ENCODE measurements around the gene ITPR1.

The ITPR1 gene

DNA sequence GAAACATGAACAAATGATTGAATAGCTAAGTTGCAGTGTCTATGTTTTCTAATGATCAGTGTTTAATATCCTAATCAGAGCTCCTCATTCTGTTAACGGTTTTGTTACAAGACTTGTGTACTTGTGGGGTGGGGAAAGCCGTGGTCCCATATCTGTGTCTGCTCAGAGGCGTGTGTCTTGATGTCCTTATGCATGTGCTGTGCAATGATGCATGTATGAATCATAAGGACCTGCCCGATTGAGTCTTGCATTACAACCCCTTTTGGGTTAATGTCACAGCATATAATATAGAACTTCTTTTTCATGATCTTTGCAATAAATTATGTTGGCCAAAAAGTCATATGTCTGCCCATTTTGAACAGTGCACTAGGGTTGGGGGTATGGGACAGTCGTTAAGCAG, 233.4 kb downstream of the ITPR1 start:
- no peak for FAIRE-seq

DNA sequence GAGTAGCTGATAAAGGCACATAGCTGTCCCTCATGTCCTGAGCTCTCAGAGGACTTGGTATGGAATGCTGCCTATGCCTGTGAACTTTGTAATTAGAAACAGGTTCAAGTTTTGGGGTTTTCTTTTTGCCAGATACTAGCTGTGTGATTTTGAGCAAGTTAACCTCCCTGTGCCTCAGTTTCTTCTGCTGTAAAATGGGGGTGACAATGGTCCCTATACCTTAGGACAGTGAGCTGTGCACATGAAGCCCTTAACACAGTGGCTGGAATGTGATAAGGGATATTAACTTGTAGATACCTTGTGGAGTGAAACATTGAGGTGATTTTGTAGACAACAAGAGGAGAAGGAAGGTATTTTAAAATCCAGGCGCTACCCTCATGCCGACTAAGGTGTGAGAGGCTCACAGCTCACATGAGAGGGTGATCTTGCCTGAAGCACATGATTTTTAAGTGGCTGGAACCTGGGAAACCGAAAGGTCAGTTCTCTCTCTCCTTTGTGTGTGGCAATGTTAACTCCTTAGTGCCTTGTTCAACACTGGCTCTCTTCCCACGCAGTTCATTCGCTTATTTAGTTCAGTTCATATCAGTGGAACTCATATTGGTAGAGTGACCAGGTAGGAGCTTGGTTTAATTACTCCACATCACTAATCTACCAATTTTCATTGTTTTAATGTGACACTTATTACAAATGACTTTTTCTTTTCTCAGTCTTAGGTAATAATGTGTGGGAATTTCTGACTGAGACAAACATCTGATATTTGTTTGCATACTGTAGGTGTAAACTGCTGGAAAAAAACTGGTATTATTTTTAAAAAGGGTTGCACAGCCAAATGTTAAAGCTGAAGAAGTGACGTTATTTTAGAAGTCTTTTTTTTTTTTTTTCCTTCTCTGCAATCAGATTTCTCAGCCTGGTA, 236.2 kb downstream of the ITPR1 start:
- FAIRE-seq, result no peak

DNA sequence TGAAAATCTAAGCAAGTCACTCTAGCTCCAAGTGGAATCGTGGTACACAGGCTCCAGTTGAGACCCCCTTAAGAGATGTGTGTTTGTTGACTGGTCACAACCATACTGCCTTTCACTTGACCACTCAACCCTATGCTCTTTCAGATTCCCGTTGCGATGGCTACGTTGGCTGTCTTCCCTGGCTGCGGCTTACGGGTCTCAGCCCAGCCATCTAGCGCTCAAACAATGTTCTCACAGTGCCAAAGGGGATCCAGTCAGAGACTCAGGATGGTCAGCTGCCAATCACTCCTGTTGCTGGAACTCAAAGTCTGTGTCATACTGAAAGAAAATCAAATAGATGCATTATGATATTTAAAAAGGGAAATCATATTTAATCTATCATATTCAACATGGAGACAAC, 237.6 kb downstream of the ITPR1 start:
- FAIRE-seq, result no peak

DNA sequence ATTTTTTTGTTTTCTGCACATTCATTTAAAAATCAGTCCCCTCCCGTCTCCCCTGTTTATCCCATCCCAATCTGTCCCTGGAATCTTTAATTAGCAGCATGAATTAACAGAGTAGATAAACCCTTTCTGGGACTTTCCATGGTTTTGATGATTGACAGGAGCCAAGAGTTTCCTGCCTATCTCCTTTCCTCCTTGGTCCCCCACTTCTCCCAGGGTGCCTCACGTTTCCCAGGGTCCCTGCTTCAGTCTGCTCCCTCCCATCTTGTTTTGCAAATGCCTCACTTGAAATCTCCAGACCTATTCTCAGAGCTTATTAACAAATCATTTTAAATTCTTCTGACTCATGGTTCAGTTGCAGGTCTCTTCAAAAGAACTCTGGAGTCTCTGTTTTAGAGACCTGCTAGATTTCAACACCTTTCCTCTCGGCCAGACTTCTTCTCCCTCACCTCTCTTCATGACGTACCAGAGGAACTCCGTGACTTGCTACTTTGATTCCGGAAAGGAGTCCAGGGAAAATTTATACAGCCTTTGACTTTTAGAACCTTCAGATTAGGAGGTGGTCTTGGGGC, 238.5 kb downstream of the ITPR1 start:
- no peak for FAIRE-seq

DNA sequence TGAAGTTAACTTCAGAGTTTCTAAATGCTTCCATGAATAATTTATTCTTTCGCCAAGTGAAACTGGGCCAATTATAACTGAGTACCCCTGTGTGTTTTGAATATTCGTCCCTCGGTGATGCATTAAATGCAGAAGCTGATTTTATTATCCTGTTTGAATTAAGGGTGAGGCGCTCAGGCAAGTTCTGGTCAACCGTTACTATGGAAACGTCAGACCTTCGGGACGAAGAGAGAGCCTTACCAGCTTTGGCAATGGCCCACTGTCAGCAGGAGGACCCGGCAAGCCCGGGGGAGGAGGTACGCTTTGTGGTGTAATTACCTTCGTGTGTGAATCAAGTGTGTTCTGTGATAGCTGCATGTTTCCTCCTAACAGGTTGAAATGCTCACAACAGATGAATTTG, 239.8 kb downstream of the ITPR1 start:
- no peak for FAIRE-seq

DNA sequence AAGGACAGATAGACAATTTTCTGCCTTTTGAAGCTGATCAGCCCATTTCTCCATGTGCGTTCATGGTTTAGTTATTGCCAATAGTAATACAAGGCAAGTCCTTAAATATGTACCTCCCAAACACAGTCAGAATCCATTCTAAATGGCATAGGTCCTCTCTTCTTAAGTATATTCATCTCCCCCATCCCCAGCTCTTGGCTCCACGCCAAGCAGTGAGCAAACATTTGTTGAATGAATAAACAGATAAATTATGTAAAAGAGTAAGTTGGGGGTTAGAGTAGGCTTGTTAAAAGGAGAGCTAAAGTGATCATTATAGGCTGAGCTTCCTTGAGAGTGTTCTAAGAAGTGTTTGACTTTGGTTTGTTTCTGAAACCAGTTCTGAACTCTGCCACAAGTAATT, 241.3 kb downstream of the ITPR1 start:
- no peak for FAIRE-seq

DNA sequence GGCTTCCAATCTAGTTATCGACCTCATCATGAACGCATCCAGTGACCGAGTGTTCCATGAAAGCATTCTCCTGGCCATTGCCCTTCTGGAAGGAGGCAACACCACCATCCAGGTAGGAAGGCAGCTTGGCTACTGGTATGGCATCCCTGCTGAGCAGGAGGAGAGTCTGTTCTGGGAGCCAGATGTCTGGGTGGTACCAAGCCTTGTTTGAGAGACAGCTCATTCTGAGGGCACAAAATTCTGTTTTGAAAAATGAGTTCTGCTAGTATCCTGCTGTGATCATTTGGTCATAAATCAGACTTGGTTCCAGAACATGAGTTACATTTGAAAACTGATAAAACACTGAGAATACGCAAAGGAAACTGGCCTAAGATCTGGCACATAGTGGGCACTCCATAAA, 242.1 kb downstream of the ITPR1 start:
- no peak for FAIRE-seq

DNA sequence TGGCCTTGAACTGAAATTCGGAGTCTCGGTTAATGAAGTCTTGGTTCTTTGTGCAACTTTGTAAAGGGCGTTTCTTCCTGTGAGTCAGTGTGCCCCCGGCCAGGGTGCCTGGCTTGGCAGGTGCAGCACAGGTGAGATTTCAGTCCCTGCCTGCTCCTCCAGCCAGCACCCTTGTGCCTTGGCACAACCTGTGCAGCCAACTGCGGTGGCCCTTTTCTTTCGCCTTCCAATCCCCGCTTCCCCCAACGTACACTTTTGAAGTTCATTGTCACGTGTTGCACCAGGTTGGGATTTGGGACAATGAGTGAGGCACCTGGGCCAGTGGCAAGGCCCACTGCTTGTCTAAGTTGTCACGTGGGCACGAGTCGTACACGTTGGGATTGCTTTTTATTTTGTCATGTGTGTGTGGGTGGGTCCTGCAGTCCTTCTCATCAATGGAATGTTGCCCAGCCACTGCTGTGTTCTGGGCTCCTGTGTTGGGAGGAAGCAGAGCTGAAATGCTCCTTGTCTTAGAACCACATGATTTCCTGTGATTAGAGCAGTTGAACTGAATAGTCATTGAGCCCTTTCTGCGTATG, 243.2 kb downstream of the ITPR1 start:
- no peak for FAIRE-seq

DNA sequence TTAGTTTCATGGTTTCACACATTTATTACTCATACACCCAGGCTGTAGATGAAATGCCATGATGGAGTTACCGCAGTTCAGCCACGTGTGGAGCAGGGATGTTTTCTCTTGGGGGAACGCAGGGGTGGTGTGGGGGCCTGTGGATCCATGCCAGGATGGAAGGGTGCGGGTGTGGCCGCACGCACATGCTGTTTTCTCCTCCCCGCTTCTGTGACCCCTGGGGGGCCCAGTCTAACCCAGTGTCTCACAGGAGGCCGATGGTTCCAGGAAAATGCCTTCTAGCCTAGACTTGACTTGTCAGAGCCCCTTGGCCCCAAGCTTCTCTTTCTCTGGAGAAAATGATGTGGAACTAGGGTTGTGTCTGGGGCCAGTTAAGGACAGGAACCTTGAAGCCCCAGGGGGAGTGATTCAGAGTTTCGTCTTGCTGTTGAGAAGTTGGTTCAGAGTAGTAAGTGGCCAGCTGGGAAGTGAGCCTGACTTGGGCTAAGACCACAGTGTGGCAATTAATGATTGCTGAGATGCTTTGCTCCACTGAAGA, 245.7 kb downstream of the ITPR1 start:
- no peak for FAIRE-seq

DNA sequence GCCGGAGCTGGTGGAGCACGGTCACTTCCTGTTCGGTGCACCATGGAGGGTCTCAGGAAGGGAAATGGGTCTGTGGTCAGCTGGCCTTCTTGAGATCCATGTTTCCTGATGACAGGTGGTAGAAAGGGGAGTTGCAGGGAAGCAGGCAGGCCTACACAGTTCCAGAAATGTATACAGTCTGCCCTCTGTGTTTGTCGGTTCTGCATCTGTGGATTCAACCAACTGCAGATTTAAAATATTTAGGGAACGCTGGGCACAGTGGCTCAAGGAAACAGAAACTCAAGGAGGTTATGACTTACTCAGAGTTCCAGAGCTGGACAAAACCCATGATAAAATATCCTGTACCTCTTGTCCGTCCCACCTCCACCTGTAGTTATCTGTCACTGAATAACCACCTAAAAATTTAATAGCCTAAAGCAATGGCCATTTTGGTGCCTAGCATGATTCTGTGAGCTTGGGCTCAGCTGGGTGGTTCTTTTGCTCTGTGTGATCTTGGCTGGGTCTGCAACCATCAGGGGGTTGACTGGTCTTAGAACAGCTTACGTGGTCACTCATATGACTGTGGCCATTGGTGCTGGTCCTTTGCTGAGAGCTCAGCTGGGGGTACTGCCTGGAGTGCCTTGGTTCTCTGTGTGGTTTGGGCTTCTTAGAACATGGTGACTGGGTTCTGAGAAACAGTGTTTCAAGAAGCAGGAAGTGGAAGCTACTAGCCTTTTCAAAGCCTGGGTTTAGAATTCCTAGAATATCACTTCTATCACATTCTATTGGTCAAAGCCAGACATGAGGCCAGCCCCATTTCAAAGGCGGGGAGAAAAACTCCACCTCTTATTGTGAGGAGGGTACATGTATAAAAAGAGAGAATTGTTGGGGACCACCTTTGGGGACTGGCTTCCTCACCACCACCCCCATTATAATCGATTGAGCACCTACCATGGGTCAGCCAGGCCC, 246.4 kb downstream of the ITPR1 start:
- no peak for FAIRE-seq

DNA sequence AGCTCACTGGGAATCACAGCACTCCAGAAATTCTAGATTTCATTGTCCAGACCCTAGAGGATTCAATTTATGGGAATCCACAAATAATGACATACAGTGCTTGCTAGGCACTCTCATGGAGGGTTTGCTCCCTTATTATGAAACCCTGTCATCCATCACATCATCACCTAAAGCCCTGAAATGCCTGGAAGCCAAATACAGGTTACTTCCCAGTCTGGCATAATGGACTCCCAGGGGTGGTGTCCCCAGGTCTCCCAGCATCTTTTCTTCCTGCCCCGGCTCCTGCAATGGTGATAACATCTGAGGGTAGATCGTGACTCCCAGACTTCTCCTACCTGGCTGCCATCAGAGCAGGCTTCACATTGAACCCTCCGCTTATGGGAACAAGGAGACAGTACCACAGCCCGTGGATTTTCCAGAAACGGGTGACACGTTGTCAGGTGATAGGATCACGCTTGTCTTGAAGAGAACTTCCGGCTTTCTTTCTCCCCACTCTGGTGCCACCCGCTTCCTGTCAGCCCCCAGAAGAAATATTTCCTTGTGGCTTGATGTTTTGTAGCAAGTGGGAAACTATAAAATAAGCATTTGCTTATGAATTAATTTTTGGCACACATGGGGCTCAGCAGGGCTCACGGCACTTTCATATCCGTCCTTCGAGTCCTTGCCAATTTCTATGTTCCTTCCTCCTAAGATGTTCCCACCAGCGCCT, 247.4 kb downstream of the ITPR1 start:
- no peak for FAIRE-seq

DNA sequence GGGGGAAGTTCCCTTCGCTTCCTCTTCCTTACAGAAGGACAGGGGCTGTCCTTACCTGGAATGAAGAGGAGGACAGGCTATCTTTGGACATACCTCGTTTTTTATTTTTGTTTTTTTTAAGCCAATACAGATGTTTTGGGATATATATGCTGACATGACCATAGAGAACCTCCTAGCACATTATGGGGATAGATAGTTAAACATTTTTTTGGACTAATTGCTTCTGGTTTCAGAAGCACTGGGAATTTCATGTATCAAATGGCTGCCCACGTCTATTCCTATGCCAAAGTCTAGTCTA, 247.9 kb downstream of the ITPR1 start:
- no peak for FAIRE-seq

DNA sequence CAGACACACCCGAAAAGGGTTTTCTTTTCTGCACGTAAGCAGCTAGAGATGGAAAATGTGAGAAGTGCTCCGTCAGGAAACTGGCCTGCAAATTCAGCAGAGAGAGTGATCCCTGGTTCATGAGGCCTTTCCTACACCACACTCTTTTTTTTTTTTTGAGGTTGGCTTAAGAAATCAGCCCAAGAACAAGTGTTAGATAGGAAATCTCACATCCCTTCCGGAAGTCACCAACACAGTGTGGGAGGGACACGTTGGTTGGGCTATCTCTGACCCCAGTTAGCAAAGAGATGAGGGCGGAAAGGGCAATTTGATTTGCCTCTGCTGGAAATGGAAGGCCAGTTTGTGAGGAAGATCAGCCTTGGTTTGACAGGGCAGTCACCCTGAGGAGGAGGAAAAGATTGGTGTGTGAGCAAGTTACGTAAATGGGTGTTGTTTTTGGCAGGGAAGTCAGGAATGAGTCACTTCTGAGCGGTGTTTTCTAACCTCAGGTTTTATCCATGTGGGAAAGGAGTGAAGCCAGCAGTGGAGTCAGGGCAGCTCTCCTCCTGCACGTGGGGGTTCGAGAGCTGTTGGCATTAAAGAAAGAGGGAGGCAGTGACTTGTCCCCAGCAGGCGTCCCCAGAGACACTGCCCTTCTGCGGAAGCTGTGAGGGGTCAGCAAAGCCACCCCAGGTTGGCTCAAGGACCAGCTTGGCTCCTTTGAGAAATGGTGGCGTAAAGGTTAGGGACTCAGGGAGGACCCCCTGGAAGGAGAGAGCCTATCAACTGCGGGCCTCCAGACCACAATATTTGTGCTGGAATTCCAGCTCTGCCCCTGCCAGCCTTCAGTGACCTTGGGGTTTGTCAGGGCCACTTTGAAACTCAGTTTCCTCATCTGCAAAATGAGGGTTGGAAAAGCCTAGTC, 248.5 kb downstream of the ITPR1 start:
- no peak for FAIRE-seq

DNA sequence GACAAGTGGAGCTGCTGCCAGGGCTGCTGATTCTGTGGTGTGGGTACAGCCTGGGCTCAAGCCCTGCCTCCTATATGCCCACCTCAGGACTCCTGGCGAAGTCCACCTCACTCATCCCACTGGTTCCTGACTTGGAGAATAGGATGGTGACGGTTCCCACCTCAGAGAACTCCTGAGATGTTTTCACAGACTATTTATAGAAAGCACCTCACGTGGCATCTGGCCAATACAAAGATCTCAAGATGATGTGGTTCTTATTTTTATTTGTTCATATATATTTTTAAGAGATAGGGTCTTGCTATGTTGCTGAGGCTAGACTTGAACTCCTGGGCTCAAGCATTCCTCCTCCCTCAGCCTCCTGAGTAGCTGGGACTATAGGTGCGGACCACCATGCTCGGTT, 249.2 kb downstream of the ITPR1 start:
- no peak for FAIRE-seq

DNA sequence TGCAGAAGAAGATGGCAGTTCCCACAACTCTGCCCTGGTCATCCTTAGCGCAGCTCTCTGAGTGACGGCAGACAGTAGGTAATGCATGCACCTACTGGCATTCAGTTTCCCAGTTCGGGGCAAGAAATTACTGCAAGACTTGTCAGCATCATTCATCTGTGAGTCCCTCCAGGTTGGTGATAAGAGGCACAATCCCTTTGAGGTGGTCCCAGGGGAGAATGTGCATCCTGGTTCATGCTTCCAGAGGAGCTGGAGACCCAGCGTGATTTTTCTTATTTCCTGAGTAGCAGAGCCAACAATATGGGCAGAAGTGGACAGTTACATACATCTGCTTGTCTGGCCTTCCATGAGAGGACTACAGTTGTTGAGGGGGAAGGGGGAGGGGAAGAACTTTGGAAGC, 250.2 kb downstream of the ITPR1 start:
- no peak for FAIRE-seq

DNA sequence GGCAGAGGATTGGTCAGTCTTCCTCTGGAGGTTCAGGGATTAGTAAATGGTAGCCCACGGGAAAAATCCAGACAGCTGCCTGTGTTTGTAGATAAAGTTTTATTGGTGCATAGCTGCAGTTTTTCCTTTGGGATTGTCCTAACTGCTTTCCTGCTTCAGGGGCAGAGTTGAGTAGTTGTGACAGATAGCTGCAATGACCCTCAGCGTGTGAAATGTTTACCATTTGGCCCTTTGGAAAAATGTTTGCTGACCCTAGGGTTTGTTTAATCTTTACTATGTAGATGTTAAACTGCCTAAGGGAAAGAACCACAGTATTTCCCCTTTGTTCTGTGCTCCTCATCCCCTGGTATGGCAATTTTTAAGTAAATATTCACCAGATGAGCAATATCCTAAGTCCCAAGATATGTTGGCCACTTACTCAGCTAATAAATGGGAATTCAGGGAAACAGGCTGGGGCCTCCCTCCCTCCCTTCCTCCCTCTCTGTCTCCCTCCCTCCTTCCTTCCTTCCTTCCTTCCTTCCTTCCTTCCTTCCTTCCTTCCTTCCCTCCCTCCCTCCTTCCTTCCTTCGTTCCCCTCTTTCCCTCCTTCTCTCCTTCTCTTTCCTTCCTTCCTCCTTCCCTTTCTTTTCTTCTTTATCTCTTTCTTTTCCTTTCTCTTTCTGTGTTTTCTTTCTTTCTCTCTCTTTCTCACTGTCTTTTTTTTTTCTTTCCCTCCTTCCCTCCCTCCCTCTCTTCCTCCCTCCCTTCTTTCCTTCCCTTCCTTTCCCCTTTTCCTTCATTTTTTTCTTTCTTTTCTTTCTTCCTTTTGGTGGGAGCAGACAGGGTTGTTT, 251.5 kb downstream of the ITPR1 start:
- FAIRE-seq, result no peak

DNA sequence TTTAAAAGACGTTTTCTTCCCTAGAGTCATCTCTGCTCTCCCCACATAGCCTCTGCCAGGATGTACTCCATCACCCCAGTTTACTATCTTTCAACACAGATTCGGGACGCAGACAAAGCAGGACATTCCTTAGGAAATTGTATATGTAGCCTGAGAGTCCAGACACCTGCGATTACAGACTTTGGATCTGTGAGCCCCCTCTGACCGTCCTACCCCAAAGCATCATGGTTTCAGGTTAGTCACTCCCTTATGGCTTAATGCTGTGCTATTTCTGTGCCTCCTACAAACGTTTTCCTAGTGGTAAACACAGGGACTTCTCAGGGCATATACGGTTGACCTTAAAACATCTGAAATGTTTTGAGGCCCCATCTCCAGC, 252.1 kb downstream of the ITPR1 start:
- no peak for FAIRE-seq

DNA sequence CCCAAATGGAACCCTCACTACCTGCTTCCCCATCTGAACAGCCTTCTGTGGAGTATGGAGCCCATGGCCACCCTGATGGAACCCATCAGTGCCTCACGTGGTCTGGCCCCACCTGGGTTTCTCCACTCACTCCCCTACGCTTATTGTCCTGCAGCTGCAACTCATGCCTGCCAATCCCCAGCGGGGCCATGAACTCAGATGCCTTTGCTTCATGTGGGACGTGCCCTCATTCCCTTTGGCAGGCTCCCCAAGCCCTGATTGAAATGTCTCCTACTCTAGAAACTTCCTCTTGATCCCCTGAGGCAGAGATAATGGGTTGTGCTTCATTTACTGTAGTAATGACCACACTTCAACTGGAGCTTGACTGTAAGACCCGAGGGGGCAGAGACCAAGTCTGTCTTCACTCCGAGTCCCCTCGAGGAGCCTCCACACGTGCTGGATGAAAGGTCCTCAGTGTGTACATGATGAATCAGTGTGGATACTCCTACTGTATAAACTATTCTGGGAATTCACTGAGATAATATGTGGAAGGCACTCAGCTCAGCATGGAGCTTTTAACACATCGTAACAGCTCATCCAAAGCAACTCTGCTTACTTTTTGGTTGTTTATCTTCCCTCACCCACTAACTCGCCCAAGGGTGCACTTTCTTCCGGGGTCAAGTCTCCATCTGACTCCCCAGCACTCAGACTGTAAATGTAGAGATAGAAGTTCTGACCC, 253.3 kb downstream of the ITPR1 start:
- FAIRE-seq, result no peak

DNA sequence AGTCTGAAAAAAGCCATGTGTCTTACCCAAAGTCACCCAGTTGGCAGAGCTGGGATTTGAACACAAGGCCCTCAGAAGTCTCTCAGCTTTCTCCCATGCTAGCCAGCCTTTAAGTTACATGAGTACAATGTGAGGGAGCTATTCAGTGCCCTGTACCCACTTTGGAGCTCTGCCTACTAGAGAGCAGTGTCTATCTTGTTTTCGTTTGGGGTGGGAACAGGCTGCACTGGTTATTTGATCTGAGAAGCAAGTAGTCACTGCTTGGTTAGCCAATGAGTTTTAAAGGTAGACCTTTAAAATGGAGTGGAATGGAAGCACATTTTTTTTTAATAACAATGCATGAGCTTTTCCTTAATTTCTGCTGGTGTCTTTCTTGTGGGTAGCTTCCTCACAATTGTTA, 255.0 kb downstream of the ITPR1 start:
- FAIRE-seq, result no peak
